SHP77 treated with DMSO at 0.1 percent for 48 hours (cell line): ENCODE results near the gene TRIM16.
"Not testable (repeated sequence)": the region's sequence is repeated elsewhere in the genome, so short reads cannot be mapped to it uniquely, and the experiment has no call there.

Experiments
- DNase-seq: peaks from one replicate; lab custom pipeline; 2025; lab: John Stamatoyannopoulos, UW

Gene TRIM16

GRCh38 chr17:15658296-15658695, 25.8 kb downstream of the TRIM16 start:
- no peak for DNase-seq

- DNase-seq, result no peak
Observed at GRCh38 chr17:15657868-15658267, 26.2 kb downstream of the TRIM16 start.

- DNase-seq, result no peak
Observed at GRCh38 chr17:15654886-15655561, 29.1 kb downstream of the TRIM16 start.

- not testable (repeated sequence) for DNase-seq
Observed at GRCh38 chr17:15654401-15654800, 29.7 kb downstream of the TRIM16 start.

- DNase-seq, result no peak
Observed at GRCh38 chr17:15652960-15653359, 31.2 kb downstream of the TRIM16 start.

GRCh38 chr17:15651583-15652110, 32.5 kb downstream of the TRIM16 start:
- DNase-seq, result peak; percentile 100

GRCh38 chr17:15650741-15651582, 33.1 kb downstream of the TRIM16 start:
- peak; percentile 85 for DNase-seq

- peak; percentile 57 for DNase-seq
Observed at GRCh38 chr17:15649861-15650421, 34.2 kb downstream of the TRIM16 start.

GRCh38 chr17:15648386-15648785, 35.7 kb downstream of the TRIM16 start:
- DNase-seq, result peak; percentile 14

- not testable (repeated sequence) for DNase-seq
Observed at GRCh38 chr17:15645942-15646312, 38.2 kb downstream of the TRIM16 start.

GRCh38 chr17:15645099-15645941, 38.8 kb downstream of the TRIM16 start:
- DNase-seq, result not testable (repeated sequence)

GRCh38 chr17:15642505-15643251, 41.4 kb downstream of the TRIM16 start:
- DNase-seq, result not testable (repeated sequence)

- not testable (repeated sequence) for DNase-seq
Observed at GRCh38 chr17:15642014-15642413, 42.1 kb downstream of the TRIM16 start.

- DNase-seq, result not testable (repeated sequence)
Observed at GRCh38 chr17:15630930-15631453, 53.1 kb downstream of the TRIM16 start.

- DNase-seq, result not testable (repeated sequence)
Observed at GRCh38 chr17:15629991-15630390, 54.1 kb downstream of the TRIM16 start.

- not testable (repeated sequence) for DNase-seq
Observed at GRCh38 chr17:15623661-15624209, 60.4 kb downstream of the TRIM16 start.

GRCh38 chr17:15623255-15623654, 60.9 kb downstream of the TRIM16 start:
- not testable (repeated sequence) for DNase-seq

- DNase-seq, result peak; percentile 76
Observed at GRCh38 chr17:15622124-15622523, 62.0 kb downstream of the TRIM16 start.

GRCh38 chr17:15619331-15620058, 64.6 kb downstream of the TRIM16 start, which contains the start of gene FBXW10B:
Gene FBXW10B, minus strand, starts transcription at chr17:15619704. Its CDS starts 192 bp downstream, at chr17:15619512.
- DNase-seq, result not testable (repeated sequence)
